Panc1 (cell line): ENCODE measurements around the gene RXRB. TPM values are rescaled to one million over a fixed set of nuclear protein-coding genes. Genes with fewer than 3 reads are reported as not detected.

Experiments
- ATAC-seq: fragments of 200-7000 bp; cut with Tn5 transposase; 2 replicates; pipeline ENCODE4 v1.9.1; 2020; ENCODE audit warnings: mild to moderate bottlenecking, moderate library complexity
- BruUV-seq: library from RNA; stranded (reverse); fragments of 400-500 nt; replicated peaks from 2 replicates; lab custom pipeline; 2021; lab: Mats Ljungman, UMichigan
- CTCF ChIA-PET: fragments of 300-600 bp; sonication (Branson Sonifier 250); formaldehyde crosslinking; loops from one replicate; lab custom pipeline; 2022; ENCODE audit warnings: antibody characterized with exemption; lab: Charles Lee
- POLR2A ChIA-PET: fragments of 300-600 bp; sonication (Branson Sonifier 250); formaldehyde crosslinking; loops from one replicate; lab custom pipeline; 2022; ENCODE audit warnings: antibody characterized with exemption; lab: Charles Lee
- DNase-seq: peaks from one replicate; pipeline ENCODE4 v3.0.0-alpha.2; 2010; ENCODE audit warnings: low read depth, low spot score
- H3K27ac ChIP-seq: 2 replicates; pipeline ENCODE4 v1.5.1; 2011; ENCODE audit warnings: mild to moderate bottlenecking, low read length, inconsistent platforms
- H3K27me3 ChIP-seq: fragments of 200-500 bp; sonication (Bioruptor generic); 2 replicates; pipeline ENCODE4 v1.6.0; 2014; ENCODE audit warnings: low read length, inconsistent platforms; ENCODE audit not compliant: control insufficient read depth, insufficient read depth
- H3K36me3 ChIP-seq: fragments of 200-500 bp; sonication (Bioruptor generic); 2 replicates; pipeline ENCODE4 v1.5.1; 2014; ENCODE audit warnings: inconsistent platforms, mild to moderate bottlenecking, low read length, moderate library complexity; ENCODE audit not compliant: control insufficient read depth, insufficient read depth
- H3K4me1 ChIP-seq: 2 replicates; pipeline ENCODE4 v1.5.1; 2011; ENCODE audit warnings: inconsistent platforms, mild to moderate bottlenecking, low read length, moderate library complexity; ENCODE audit not compliant: control insufficient read depth, insufficient read depth
- H3K4me3 ChIP-seq, 2 experiments: 2 replicates each; pipeline ENCODE4 v1.5.1; 2011 to 2012; ENCODE audit warnings: low read depth in 2 of 2, low read length in 2 of 2, mild to moderate bottlenecking in 2 of 2, inconsistent platforms in 1 of 2, moderate library complexity in 1 of 2
- H3K9me3 ChIP-seq: fragments of 200-500 bp; sonication (Bioruptor generic); 2 replicates; pipeline ENCODE4 v1.5.1; 2014; ENCODE audit warnings: low read depth, mild to moderate bottlenecking, inconsistent platforms, low read length, moderate library complexity; ENCODE audit not compliant: control insufficient read depth, insufficient read depth
- CTCF ChIP-seq: fragments of 450-650 bp; IDR thresholded peaks from 2 replicates; pipeline ENCODE4 v1.5.1; 2017; ENCODE audit warnings: mild to moderate bottlenecking
- POLR2AphosphoS5 ChIP-seq: IDR thresholded peaks from 2 replicates; pipeline ENCODE4 v1.6.1; 2012; ENCODE audit warnings: mild to moderate bottlenecking, low read depth, low read length, moderate library complexity
- REST ChIP-seq, 2 experiments: IDR thresholded peaks; 2 replicates each; pipeline ENCODE4 v1.6.1; 2011 to 2012; ENCODE audit warnings: low read depth in 2 of 2, control low read depth in 1 of 2, low read length in 1 of 2, mild to moderate bottlenecking in 1 of 2, moderate library complexity in 1 of 2; ENCODE audit not compliant: insufficient read depth in 1 of 2
- SIN3A ChIP-seq: IDR thresholded peaks from 2 replicates; pipeline ENCODE4 v1.6.1; 2012; ENCODE audit warnings: low read depth, mild to moderate bottlenecking, low read length, moderate library complexity, borderline replicate concordance; ENCODE audit not compliant: insufficient read depth
- TCF7L2 ChIP-seq: IDR thresholded peaks from 2 replicates; pipeline ENCODE4 v1.6.1; 2011; ENCODE audit warnings: mild to moderate bottlenecking, low read depth, low read length, inconsistent platforms
- in situ Hi-C: cut with HindIII; loops from 2 replicates; pipeline ENCODE4 v1.10.0; 2016; ENCODE audit warnings: low sequenced_read_pairs, low pct_unique_long_range_greater_than_20kb
- intact Hi-C: fragments of 100-400 bp; cut with micrococcal nuclease; formaldehyde crosslinking; loops from one replicate; pipeline ENCODE4 v1.10.0; 2022; ENCODE audit not compliant: unreplicated experiment
- total RNA-seq: library from RNA; stranded (reverse); gene quantifications from one replicate; pipeline ENCODE4 v1.2.1, GENCODE V29; 2021; ENCODE audit not compliant: unreplicated experiment

RXRB gene
- total RNA-seq, 1 experiment from 2014 or later, result 27.4 TPM

- no TSS peak for BruUV-seq
- peaks cover 8% of the 10 kb centered on the region; the same call in 1 of the 2 replicates for H3K36me3 ChIP-seq
- H3K9me3 ChIP-seq, result no peaks in the 10 kb centered on the region
- in situ Hi-C loops (no loop called here), intact Hi-C loops (no loop called here)
- ChIA-PET CTCF (no interaction called here), POLR2A (no interaction called here)
- peak within 1 kb of the TSS; percentile 32 to 53 for H3K4me3 ChIP-seq
- no peaks in the 10 kb centered on the region for H3K27me3 ChIP-seq
- peak within 1 kb of the TSS; percentile 39; the same call in 1 of the 2 replicates for H3K27ac ChIP-seq
- no peaks in the 10 kb centered on the region for H3K4me1 ChIP-seq
- DNase-seq, result no peak
- TF ChIP-seq CTCF, result no peak
- TF ChIP-seq REST (IDR thresholded peaks at IDR 0.05; ENCODE audit: insufficient read depth in 1 of 2, low read depth in 2 of 2, low read length in 1 of 2), result no peak
- no peak for TF ChIP-seq TCF7L2
- TF ChIP-seq SIN3A, result no peak
- no peak for TF ChIP-seq POLR2AphosphoS5
- no peak for ATAC-seq
Observed at GRCh38 chr6:33192105-33192646, 8.3 kb downstream of the RXRB start, which contains the start of gene COL11A2. COL11A2 (minus strand) TSS chr6:33192467; CDS start chr6:33192240, 227 bp downstream.

GRCh38 chr6:33191383-33192104 is 8.9 kb downstream of the RXRB start:
- H3K4me1 ChIP-seq, result no peaks in the 10 kb centered on the region
- POLR2A ChIA-PET, result no interaction called here
- in situ Hi-C loops, result no loop called here
- ATAC-seq (no peak), DNase-seq (no peak)
- BruUV-seq, result no TSS peak
- CTCF ChIA-PET, result no interaction called here
- no peaks in the 10 kb centered on the region for H3K27me3 ChIP-seq
- H3K4me3 ChIP-seq, result no peak overlapping the region
- no peak overlapping the region for H3K27ac ChIP-seq
- intact Hi-C loops, result no loop called here
- TF ChIP-seq SIN3A, result no peak
- no peak for TF ChIP-seq CTCF
- no peak for TF ChIP-seq REST (IDR thresholded peaks at IDR 0.05; ENCODE audit: insufficient read depth in 1 of 2, low read depth in 2 of 2, low read length in 1 of 2)
- H3K36me3 ChIP-seq, result peaks cover 5% of the 10 kb centered on the region; the same call in 1 of the 2 replicates
- H3K9me3 ChIP-seq, result no peaks in the 10 kb centered on the region
